H7 (cell line): ENCODE data around the gene RACGAP1. TPM values are rescaled to one million over a fixed set of nuclear protein-coding genes. Genes with fewer than 3 reads are reported as not detected.

ENCODE experiments used
- DNase-seq: peaks from one replicate; pipeline ENCODE4 v3.0.0; 2012
- H3K27me3 ChIP-seq: 2 replicates; pipeline ENCODE4 v1.6.0; 2011; ENCODE audit warnings: mild to moderate bottlenecking, low read length; ENCODE audit not compliant: control insufficient read depth, insufficient read depth
- H3K36me3 ChIP-seq: replicated peaks from 2 replicates; pipeline ENCODE4 v1.5.1; 2011; ENCODE audit warnings: low read length; ENCODE audit not compliant: control insufficient read depth, insufficient read depth
- H3K4me3 ChIP-seq: 2 replicates; pipeline ENCODE4 v1.5.1; 2011; ENCODE audit warnings: low read depth, mild to moderate bottlenecking, control low read depth, low read length, moderate library complexity; ENCODE audit not compliant: insufficient read depth
- total RNA-seq: library from RNA; depleted of rRNA; stranded (reverse); fragments of >200 nt; shearing (Covaris generic); gene quantifications from 2 replicates; pipeline ENCODE4 v1.2.3, GENCODE V29; 2014; rRNA removed

The RACGAP1 gene
- total RNA-seq = 80.6 and 85.1 TPM in 2 replicates

DNA sequence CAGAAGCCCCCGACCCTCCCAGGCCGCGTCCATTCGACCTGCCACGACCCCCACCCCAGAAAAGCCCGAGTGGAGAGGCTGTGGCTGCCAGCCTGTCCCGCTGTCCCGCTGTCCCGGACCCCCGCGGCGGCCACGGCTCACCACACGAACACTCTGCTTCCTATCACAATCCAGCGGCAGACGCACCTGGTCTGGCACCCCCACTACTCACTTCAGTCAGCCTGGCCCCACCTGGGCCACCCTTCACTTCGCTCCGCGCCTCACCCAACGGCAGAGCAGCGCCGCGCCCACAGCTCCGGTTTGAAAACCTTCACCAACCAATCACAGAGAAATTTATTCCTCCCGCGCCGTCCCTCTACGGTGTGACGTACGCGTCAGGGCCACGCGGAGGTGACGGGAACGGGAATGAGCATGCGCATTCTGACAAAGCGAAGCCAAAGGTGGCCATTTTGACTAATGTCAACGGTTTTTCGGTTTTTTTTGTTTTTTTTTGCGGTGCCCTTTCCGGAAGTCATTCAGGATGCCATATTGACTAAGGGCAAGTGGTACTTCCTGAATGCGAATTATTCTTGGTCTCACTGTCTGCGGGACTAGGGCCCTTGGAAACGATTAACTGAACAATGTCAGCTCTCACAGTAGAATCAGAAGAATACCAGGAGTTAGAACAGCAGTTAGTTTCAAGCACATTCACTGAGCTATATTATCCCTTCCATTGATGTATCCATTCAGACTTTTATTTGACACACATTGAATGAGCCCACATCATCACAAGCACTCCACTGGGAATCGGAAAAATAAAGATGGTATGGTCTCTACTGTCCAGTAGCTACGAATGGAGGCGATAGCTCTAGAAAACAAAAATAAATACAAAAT is at the start of gene RACGAP1:
RACGAP1 (minus strand) TSS at position 308 of the 873 bp plus-strand sequence. CDS start 8,779 bp downstream, outside the sequence.
- DNase-seq = peak; percentile 96
- peak within 1 kb of the TSS; percentile 85 for H3K4me3 ChIP-seq
- no peaks in the 10 kb centered on the region for H3K36me3 ChIP-seq
- no peaks in the 10 kb centered on the region for H3K27me3 ChIP-seq

GRCh38 chr12:50073712-50074111 is 48.4 kb upstream of the RACGAP1 start:
- DNase-seq = no peak
- Histone ChIP-seq H3K27me3 (no peaks in the 10 kb centered on the region; the same call in 1 of the 2 replicates), H3K4me3 (no peak overlapping the region), H3K36me3 (no peaks in the 10 kb centered on the region)

DNA sequence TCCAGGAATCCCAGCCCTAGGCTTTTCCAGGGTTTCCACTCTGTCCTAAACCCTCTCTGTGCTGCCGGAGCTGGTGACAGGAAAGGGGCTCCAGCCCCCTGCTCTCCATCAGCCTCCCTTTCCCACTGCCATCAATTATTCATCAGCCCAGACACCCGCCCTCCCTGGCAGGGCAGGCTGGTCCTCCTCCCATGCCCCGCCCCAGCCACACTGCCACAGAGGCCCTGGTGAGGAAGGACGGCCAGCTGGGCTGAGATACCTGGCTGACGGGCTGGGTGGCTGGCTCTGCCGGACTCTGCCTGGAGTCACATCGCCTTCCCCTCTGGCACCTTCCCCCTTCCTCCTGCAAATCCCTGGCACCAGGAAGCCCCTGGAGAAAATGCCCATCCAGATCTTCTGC is 47.9 kb upstream of the RACGAP1 start:
- Histone ChIP-seq H3K36me3 (no peaks in the 10 kb centered on the region), H3K27me3 (no peaks in the 10 kb centered on the region), H3K4me3 (no peak overlapping the region)
- DNase-seq = no peak

- H3K4me3 ChIP-seq = no peak overlapping the region
- H3K27me3 ChIP-seq = no peaks in the 10 kb centered on the region
- no peak for DNase-seq
- H3K36me3 ChIP-seq = no peaks in the 10 kb centered on the region
These were observed 47.1 kb upstream of the RACGAP1 start for GRCh38 chr12:50072198-50072907.

GRCh38 chr12:50070314-50071060 is 45.2 kb upstream of the RACGAP1 start:
- peak; percentile 86 for DNase-seq
- no peaks in the 10 kb centered on the region for H3K27me3 ChIP-seq
- H3K36me3 ChIP-seq = no peaks in the 10 kb centered on the region
- H3K4me3 ChIP-seq = no peak overlapping the region

DNA sequence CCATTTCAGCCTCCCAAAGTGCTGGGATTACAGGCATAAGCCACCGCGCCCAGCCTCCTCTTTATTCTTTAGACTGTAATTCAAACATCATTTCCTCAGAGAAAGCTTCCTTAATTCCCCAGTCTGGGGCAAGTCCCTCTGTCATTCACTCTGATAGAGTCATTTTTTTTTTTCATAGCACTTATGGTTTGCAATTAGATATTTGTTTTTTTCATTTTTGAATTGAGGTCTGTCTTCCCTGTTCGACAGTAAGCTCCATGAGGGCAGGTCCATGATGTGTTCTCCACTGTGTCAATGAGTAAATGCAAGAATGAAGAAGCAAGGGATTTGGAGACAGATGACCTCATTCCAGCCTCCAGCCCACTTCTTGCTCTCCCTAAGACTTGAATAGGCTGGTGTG is 44.2 kb upstream of the RACGAP1 start:
- DNase-seq = no peak
- no peaks in the 10 kb centered on the region for H3K36me3 ChIP-seq
- no peak overlapping the region for H3K4me3 ChIP-seq
- H3K27me3 ChIP-seq = no peaks in the 10 kb centered on the region; the same call in 1 of the 2 replicates

- DNase-seq = no peak
- Histone ChIP-seq H3K36me3 (no peaks in the 10 kb centered on the region), H3K4me3 (no peak overlapping the region), H3K27me3 (no peaks in the 10 kb centered on the region; the same call in 1 of the 2 replicates)
These were observed 43.8 kb upstream of the RACGAP1 start for GRCh38 chr12:50069069-50069468.

- DNase-seq = peak; percentile 75
- H3K27me3 ChIP-seq = peaks cover 6% of the 10 kb centered on the region
- H3K4me3 ChIP-seq = no peak overlapping the region
- H3K36me3 ChIP-seq = no peaks in the 10 kb centered on the region
These were observed 41.1 kb upstream of the RACGAP1 start for GRCh38 chr12:50066402-50066801.

DNA sequence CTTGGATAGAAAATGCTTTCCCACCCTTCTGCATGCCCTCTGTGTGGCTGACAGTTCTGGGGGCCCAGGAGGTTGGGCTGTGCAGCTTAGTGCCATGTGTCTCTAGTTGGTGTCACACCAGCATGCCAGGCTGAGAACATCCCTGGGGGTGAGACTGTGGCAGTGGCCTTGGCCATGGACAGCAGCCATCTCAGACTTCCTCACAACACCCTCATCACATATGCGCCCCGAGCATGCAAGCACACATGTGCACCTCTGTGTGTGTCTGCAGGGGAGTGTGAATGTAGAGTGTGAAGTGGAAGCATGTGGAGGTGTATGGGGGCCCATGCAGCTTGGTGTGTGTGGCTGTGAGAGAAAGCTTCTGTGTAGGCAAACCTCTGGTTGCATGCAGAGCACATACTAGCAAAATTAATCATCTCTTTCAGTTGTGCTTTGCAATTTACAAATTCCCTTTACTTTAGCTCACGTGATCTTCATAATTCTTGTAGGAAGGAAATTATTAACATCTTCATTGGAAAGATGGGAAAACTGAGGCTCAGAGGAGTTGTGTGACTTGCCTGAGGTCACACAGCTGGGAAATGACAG is 40.5 kb upstream of the RACGAP1 start:
- Histone ChIP-seq H3K27me3 (peaks cover 11% of the 10 kb centered on the region), H3K4me3 (no peak overlapping the region), H3K36me3 (no peaks in the 10 kb centered on the region)
- no peak for DNase-seq

DNA sequence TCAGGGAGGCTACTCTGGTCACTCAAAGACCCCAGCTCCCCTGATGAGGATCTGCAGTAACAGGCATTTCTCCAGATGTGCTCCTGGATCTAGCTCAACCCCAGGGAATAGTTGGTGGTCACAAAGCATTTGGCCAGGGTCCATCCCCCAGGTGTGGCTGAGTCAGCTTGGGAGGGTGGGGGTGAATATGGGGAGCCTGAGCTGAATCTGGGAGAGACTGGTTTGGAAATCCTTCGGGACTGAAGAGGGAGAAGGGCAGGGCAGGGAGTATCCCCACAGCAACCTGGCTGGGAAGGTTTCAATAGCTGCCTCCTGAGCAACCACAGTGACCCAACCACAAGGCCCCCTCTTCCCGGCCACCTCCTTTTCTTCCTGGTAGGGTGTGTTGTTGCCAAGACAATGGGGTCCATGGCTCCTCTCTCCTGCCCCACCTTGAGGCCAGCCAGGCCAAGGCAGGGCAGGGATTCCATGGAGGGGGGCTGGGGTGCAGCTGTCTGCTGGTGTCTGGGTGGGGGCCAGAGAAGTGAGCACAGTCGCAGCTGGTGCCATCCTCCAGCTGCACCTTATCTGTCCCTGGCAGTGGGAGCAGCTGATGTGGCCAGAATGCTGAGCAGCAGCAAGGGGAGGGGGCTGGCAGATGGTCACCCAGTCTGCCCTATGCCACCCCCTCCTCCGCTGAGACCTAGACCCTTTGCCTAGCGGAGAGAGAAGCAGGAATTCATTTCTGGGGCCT is 37.6 kb upstream of the RACGAP1 start:
- peak; percentile 40 for DNase-seq

DNA sequence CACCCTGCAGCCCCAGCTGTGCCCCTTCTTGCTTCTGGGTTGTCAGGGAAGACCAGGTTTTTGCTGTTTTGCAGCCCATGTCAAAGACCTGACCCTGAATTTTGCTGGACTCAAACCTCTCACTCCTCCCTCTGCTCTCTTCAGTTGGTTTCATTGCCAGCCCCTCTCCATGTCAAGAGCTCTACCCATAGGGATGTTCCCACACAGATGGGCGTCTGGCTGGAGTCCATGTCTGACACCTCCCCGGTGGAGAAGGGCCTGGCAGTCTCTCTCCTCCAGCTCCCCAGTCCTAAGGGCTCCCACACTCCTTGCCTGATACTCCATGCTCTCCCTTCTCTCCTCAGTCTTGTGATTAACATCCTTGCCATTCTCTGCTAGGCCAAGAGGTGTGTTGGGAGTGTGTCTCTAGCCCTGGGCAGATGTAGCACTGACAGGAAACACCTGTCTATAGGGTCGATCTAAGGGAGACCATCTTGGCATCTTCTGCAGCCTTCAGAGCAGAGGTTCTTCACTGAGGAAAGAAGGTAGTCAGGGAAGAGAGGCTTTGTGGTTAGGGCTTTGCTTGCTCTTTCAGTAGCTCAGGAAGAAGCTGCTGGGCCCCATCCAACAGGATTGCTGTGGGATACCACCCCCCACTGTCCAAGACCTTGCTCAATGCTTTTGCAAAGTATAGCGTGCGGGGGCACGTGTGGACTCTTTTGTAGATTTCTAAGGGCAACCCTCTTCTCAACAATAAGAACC is 36.8 kb upstream of the RACGAP1 start:
- Histone ChIP-seq H3K36me3 (no peaks in the 10 kb centered on the region), H3K27me3 (peaks cover 38% of the 10 kb centered on the region), H3K4me3 (no peak overlapping the region)
- DNase-seq = no peak

More for the DNA sequence above, 37.6 kb upstream of the RACGAP1 start:
- H3K27me3 ChIP-seq = peaks cover 32% of the 10 kb centered on the region
- no peaks in the 10 kb centered on the region for H3K36me3 ChIP-seq
- no peak overlapping the region for H3K4me3 ChIP-seq

GRCh38 chr12:50061171-50061570 is 35.9 kb upstream of the RACGAP1 start:
- DNase-seq = no peak
- no peak overlapping the region for H3K4me3 ChIP-seq
- peaks cover 47% of the 10 kb centered on the region for H3K27me3 ChIP-seq
- no peaks in the 10 kb centered on the region for H3K36me3 ChIP-seq

DNA sequence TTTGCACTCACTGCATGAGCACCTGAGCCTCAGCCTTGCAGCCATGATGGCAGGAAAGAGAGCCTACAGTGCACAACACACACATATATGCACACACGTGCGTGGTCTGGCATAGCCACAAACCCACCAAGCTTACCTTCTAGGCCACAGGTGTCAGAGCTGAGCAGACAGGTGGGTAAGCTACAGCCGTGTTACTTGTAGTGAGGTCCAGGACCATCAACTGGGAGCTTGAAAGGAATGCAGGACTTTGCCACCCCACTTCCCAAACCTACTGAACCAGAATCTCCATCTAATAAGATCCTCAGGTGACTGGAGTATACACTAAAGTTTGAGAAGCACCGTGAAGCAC is 34.8 kb upstream of the RACGAP1 start:
- no peak overlapping the region for H3K4me3 ChIP-seq
- H3K36me3 ChIP-seq = no peaks in the 10 kb centered on the region
- H3K27me3 ChIP-seq = peaks cover 57% of the 10 kb centered on the region
- DNase-seq = no peak
